DND-41 (cell line): ENCODE results near the gene TRERF1.

Experiments
- ATAC-seq: fragments of 200-7000 bp; cut with Tn5 transposase; 3 replicates; pipeline ENCODE4 v1.9.1; 2021; ENCODE audit warnings: low read depth; ENCODE audit not compliant: insufficient read depth
- DNase-seq: peaks from one replicate; pipeline ENCODE4 v3.0.0-alpha.2; 2020
- H2AFZ ChIP-seq: 2 replicates; pipeline ENCODE4 v1.6.0; 2012; ENCODE audit warnings: low read depth, low read length
- H3K27ac ChIP-seq: 2 replicates; pipeline ENCODE4 v1.5.1; 2012; ENCODE audit warnings: low read length, inconsistent platforms
- H3K27me3 ChIP-seq: fragments of 200-600 bp; sonication (generic); 2 replicates; pipeline ENCODE4 v1.6.0; 2012; ENCODE audit warnings: low read length, mild to moderate bottlenecking, inconsistent platforms; ENCODE audit not compliant: insufficient read depth, poor library complexity
- H3K36me3 ChIP-seq: 2 replicates; pipeline ENCODE4 v1.5.1; 2012; ENCODE audit warnings: low read length, inconsistent platforms; ENCODE audit not compliant: insufficient read depth
- H3K4me1 ChIP-seq: 2 replicates; pipeline ENCODE4 v1.5.1; 2012; ENCODE audit warnings: mild to moderate bottlenecking, low read length; ENCODE audit not compliant: insufficient read depth
- H3K4me2 ChIP-seq: 2 replicates; pipeline ENCODE4 v1.6.0; 2012; ENCODE audit warnings: mild to moderate bottlenecking, moderate library complexity, low read length, inconsistent platforms; ENCODE audit not compliant: insufficient read depth
- H3K4me3 ChIP-seq, 2 experiments: fragments of 200-600 bp in 1 of 2; shearing (Covaris generic) in 1 of 2; 2 replicates each; pipeline ENCODE4 v1.5.1; 2012 to 2016; ENCODE audit warnings: inconsistent platforms in 2 of 2, low read length in 2 of 2, mild to moderate bottlenecking in 2 of 2, low read depth in 1 of 2, moderate library complexity in 1 of 2
- H3K79me2 ChIP-seq: 2 replicates; pipeline ENCODE4 v1.6.0; 2012; ENCODE audit warnings: low read length, inconsistent platforms; ENCODE audit not compliant: insufficient read depth
- H3K9ac ChIP-seq: 2 replicates; pipeline ENCODE4 v1.6.0; 2012; ENCODE audit warnings: low read depth, mild to moderate bottlenecking, inconsistent platforms, low read length, moderate library complexity
- H3K9me3 ChIP-seq: 2 replicates; pipeline ENCODE4 v1.5.1; 2012; ENCODE audit warnings: low read length, moderate library complexity, mild to moderate bottlenecking, inconsistent platforms; ENCODE audit not compliant: insufficient read depth, severe bottlenecking
- H4K20me1 ChIP-seq: 2 replicates; pipeline ENCODE4 v1.6.0; 2012; ENCODE audit warnings: low read length; ENCODE audit not compliant: insufficient read depth
- EZH2 ChIP-seq: IDR thresholded peaks from 3 replicates; pipeline ENCODE4 v1.6.1; 2012; ENCODE audit warnings: borderline replicate concordance, low read depth, mild to moderate bottlenecking, moderate library complexity, low read length, inconsistent platforms; ENCODE audit not compliant: severe bottlenecking
- TF ChIP-seq, protein P1 (sequence below): IDR thresholded peaks from 2 replicates; pipeline ENCODE4 v1.5.1; 2012; ENCODE audit warnings: borderline replicate concordance, low read length, moderate library complexity, mild to moderate bottlenecking; ENCODE audit not compliant: poor library complexity, severe bottlenecking; ENCODE audit errors: extremely low read depth

Gene TRERF1

DNA sequence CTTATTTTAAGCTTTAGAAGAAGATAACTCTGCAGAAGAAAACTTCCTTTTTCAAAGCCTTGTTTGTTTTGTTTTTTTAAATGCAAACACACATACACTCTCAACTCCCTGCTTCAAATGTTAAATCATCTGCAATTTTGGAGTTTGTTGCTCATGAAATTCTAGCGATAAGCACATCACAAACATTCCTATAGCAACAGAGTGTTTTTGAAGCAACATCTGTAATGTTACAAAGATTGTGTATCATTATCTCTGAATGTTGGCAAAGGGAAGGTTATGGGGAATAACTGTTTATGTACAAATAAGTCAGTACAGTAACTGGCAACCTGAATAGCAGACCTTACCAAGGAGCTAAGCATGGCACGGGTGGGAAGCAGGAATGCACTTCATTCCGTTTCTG, 149.3 kb downstream of the TRERF1 start:
- DNase-seq (no peak), ATAC-seq (no peak)
- H3K27me3 ChIP-seq, result no peaks in the 10 kb centered on the region
- H3K4me1 ChIP-seq, result no peaks in the 10 kb centered on the region
- no peaks in the 10 kb centered on the region for H3K9me3 ChIP-seq
- TF ChIP-seq, protein P1, sequence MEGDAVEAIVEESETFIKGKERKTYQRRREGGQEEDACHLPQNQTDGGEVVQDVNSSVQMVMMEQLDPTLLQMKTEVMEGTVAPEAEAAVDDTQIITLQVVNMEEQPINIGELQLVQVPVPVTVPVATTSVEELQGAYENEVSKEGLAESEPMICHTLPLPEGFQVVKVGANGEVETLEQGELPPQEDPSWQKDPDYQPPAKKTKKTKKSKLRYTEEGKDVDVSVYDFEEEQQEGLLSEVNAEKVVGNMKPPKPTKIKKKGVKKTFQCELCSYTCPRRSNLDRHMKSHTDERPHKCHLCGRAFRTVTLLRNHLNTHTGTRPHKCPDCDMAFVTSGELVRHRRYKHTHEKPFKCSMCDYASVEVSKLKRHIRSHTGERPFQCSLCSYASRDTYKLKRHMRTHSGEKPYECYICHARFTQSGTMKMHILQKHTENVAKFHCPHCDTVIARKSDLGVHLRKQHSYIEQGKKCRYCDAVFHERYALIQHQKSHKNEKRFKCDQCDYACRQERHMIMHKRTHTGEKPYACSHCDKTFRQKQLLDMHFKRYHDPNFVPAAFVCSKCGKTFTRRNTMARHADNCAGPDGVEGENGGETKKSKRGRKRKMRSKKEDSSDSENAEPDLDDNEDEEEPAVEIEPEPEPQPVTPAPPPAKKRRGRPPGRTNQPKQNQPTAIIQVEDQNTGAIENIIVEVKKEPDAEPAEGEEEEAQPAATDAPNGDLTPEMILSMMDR, result no peak
- no peak for TF ChIP-seq EZH2
- H2AFZ ChIP-seq, result no peak overlapping the region
- no peak overlapping the region for H3K27ac ChIP-seq
- peaks cover 5% of the 10 kb centered on the region; the same call in 1 of the 2 replicates for H3K36me3 ChIP-seq
- H4K20me1 ChIP-seq, result peaks cover 10% of the 10 kb centered on the region; the same call in 1 of the 2 replicates
- no peak overlapping the region for H3K4me2 ChIP-seq
- no peaks in the 10 kb centered on the region for H3K79me2 ChIP-seq
- no peak overlapping the region for H3K9ac ChIP-seq
- H3K4me3 ChIP-seq, result no peak overlapping the region

DNA sequence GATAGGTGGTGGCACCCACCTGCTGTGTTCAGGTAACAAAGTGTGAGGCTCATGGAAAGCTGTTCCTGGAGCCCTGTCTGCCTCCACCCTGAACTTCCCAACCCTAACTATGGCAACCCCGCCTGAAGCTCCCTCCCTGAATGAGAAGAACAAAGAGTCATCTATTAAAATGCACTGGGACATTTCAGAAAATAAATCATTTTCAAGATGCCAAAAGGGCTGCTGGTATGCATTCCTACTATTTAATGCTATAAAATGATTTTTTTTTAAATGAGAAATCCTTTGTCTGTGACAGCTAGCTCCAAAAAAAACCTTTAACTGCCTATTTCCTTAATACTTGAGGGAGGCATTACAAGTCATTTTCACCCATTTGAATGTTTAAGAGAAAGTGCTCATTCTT, 149.7 kb downstream of the TRERF1 start:
- TF ChIP-seq, protein P1, result no peak
- TF ChIP-seq EZH2, result no peak
- Histone ChIP-seq H3K4me2 (no peak overlapping the region), H3K27ac (no peak overlapping the region), H3K4me1 (no peaks in the 10 kb centered on the region), H2AFZ (no peak overlapping the region), H3K9me3 (no peaks in the 10 kb centered on the region), H3K9ac (no peak overlapping the region), H3K27me3 (no peaks in the 10 kb centered on the region), H3K4me3 (no peak overlapping the region), H3K36me3 (peaks cover 5% of the 10 kb centered on the region; the same call in 1 of the 2 replicates), H4K20me1 (peaks cover 10% of the 10 kb centered on the region; the same call in 1 of the 2 replicates), H3K79me2 (no peaks in the 10 kb centered on the region)
- ATAC-seq (no peak), DNase-seq (no peak)

DNA sequence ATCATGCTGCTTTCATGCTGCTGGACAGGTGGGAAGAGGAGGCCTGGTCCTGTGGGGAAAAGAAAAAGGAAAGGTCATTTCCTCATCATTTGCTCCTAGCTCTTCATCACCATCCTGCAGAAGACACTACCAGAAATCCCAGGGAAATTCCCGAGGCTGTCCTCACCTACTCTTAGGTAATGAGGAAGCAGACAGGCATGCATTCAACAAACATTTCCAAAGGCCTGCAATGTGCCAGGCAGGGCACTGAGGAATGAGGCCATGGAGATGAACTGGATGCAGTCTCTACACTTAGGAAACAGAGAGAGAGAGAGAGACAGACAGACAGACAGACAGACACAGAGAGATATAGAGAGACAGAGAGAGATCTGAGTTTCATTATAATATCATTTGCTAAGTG, 151.0 kb downstream of the TRERF1 start:
- Histone ChIP-seq H3K27me3 (no peaks in the 10 kb centered on the region), H4K20me1 (peaks cover 7% of the 10 kb centered on the region; the same call in 1 of the 2 replicates), H3K4me2 (no peak overlapping the region), H3K27ac (no peak overlapping the region), H3K4me3 (no peak overlapping the region), H3K4me1 (no peaks in the 10 kb centered on the region), H3K9me3 (no peaks in the 10 kb centered on the region), H3K36me3 (peaks cover 5% of the 10 kb centered on the region; the same call in 1 of the 2 replicates), H3K79me2 (no peaks in the 10 kb centered on the region), H2AFZ (no peak overlapping the region), H3K9ac (no peak overlapping the region)
- DNase-seq (no peak), ATAC-seq (no peak)
- TF ChIP-seq, protein P1, result no peak
- TF ChIP-seq EZH2, result no peak

DNA sequence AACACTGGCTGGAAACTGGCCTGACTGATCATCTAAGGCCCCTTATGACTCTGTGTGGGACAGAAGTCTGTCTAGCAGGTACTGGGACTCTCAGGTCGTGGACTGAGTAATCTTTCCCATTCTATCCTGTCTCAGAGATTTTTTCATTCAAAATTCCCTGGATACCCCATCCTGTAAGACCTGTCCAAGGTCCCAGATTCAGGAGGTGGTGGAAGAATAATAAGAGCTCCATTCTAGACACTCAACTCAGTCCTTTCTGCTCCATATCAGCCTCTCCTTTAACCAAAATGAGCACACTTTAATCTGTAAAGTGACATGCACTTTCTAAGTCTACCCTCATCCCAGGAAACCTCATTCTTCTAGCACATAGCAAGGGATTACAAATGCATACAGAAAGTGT, 151.5 kb downstream of the TRERF1 start:
- H2AFZ ChIP-seq, result no peak overlapping the region
- TF ChIP-seq EZH2, result no peak
- TF ChIP-seq, protein P1, result no peak

More for the DNA sequence above, 151.5 kb downstream of the TRERF1 start:
- Histone ChIP-seq H3K4me1 (no peaks in the 10 kb centered on the region), H4K20me1 (peaks cover 7% of the 10 kb centered on the region; the same call in 1 of the 2 replicates), H3K79me2 (no peaks in the 10 kb centered on the region), H3K9me3 (no peaks in the 10 kb centered on the region), H3K9ac (no peak overlapping the region), H3K27me3 (no peaks in the 10 kb centered on the region), H3K27ac (no peak overlapping the region), H3K4me3 (no peak overlapping the region), H3K36me3 (peaks cover 5% of the 10 kb centered on the region; the same call in 1 of the 2 replicates), H3K4me2 (no peak overlapping the region)
- no peak for DNase-seq
- no peak for ATAC-seq
